ENCODE results near the gene MICB. TPM values are rescaled to one million over a fixed set of nuclear protein-coding genes. Genes with fewer than 3 reads are reported as not detected.

Gene MICB
- total and polyA plus RNA-seq, 2 of the 8 experiments (the other 6 are each of a cell fraction or from before 2014, with no cell fraction given) = 16.2 to 25.3 TPM

GRCh38 chr6:31513456-31514165 lies 15.7 kb downstream of the MICB start:
- Histone ChIP-seq H3K27ac (ENCODE audit: low read depth, low read length) (no peak overlapping the region), H2BK15ac (ENCODE audit: low read length) (no peak overlapping the region), H3K4ac (replicated peaks; ENCODE audit: insufficient read length, low read depth, low read length) (no peak overlapping the region), H2BK120ac (replicated peaks; ENCODE audit: low read depth, low read length) (no peak overlapping the region), H3K14ac (ENCODE audit: insufficient read length) (no peak overlapping the region), H3K79me1 (ENCODE audit: low read depth, low read length) (no peaks in the 10 kb centered on the region), H2BK5ac (ENCODE audit: low read depth, low read length) (no peak overlapping the region), H3K36me3 (ENCODE audit: control insufficient read depth in 2 of 4, insufficient read depth in 4 of 4, low read length in 3 of 4) (peaks cover 0 to 13% (median 6%) of the 10 kb centered on the region in 4 experiments; a peak in 6 of 8 replicates), H3K79me2 (ENCODE audit: control insufficient read depth in 1 of 2, insufficient read depth in 2 of 2, low read length in 2 of 2) (no peaks in the 10 kb centered on the region), H3K56ac (replicated peaks; ENCODE audit: insufficient read length, low read depth, low read length) (no peak overlapping the region), H3K9me3 (ENCODE audit: insufficient read depth in 2 of 2, low read depth in 1 of 2, low read length in 1 of 2) (no peaks in the 10 kb centered on the region), H4K91ac (replicated peaks; ENCODE audit: insufficient read length, low read length) (no peak overlapping the region), H3K23ac (ENCODE audit: insufficient read length) (no peak overlapping the region), H2AK5ac (ENCODE audit: low read depth, low read length) (no peak overlapping the region), H4K8ac (ENCODE audit: extremely low read depth, insufficient read depth, low read length) (no peak overlapping the region), H3K4me1 (replicated peaks in 1 of 4; ENCODE audit: control insufficient read depth in 3 of 4, insufficient read depth in 4 of 4, low read length in 3 of 4) (no peaks in the 10 kb centered on the region), H2BK12ac (ENCODE audit: low read depth, low read length) (no peak overlapping the region), H3K4me3 (ENCODE audit: extremely low read depth in 1 of 4, insufficient read depth in 2 of 4, low read depth in 3 of 4, low read length in 4 of 4) (no peak overlapping the region), H3K18ac (ENCODE audit: extremely low read depth, low read length) (no peak overlapping the region), H3K27me3 (replicated peaks in 1 of 4; ENCODE audit: control insufficient read depth in 3 of 4, extremely low read depth in 1 of 4, insufficient read depth in 3 of 4, low read length in 3 of 4) (no peaks in the 10 kb centered on the region), H3K9ac (replicated peaks in 1 of 4; ENCODE audit: extremely low read depth in 1 of 4, low read depth in 3 of 4, low read length in 3 of 4) (no peak overlapping the region), H2BK20ac (ENCODE audit: low read length) (no peak overlapping the region), H3K23me2 (ENCODE audit: low read depth, low read length) (no peaks in the 10 kb centered on the region), H4K5ac (ENCODE audit: insufficient read length, low read depth, low read length) (no peak overlapping the region), H4K20me1 (replicated peaks in 1 of 2; ENCODE audit: control insufficient read depth in 1 of 2, insufficient read depth in 2 of 2, low read length in 2 of 2) (peaks cover 0 to 2% of the 10 kb centered on the region in 2 experiments), H2AFZ (ENCODE audit: low read length) (no peak overlapping the region), H3K4me2 (ENCODE audit: insufficient read depth in 1 of 2, low read depth in 2 of 2, low read length in 2 of 2) (no peak overlapping the region)
- ChIA-PET POLR2A (ENCODE audit: partially characterized antibody) (interaction anchor here (1.3 to 2.6 kb wide), 4 partner anchors 15 to 138 kb away, joined by 3 to 11 read pairs (median 4); partner anchors contain the start of gene MCCD1), CTCF (ENCODE audit: partially characterized antibody) (no interaction called here)
- no peak for DNase-seq (ENCODE audit: low read depth in 1 of 2, low spot score in 2 of 2)
- WGBS, 2 experiments (ENCODE audit: extremely low coverage in 1 of 2, insufficient coverage in 1 of 2, insufficient read length in 1 of 2, insufficient replicate concordance in 2 of 2, low coverage in 1 of 2, low lambda C conversion rate in 2 of 2, missing lambda C conversion rate in 1 of 2) = 96% methylated on average over 4 of the region's 5 CpGs; no CpG with 5 or more reads in 1 of the 2 experiments
- FAIRE-seq = no peak
- TF ChIP-seq YY1 (IDR thresholded peaks at IDR 0.05; ENCODE audit: low read depth, low read length) (no peak), JUND (IDR thresholded peaks at IDR 0.05; ENCODE audit: low read length) (no peak), BACH1 (IDR thresholded peaks at IDR 0.05; ENCODE audit: low read length) (no peak), CHD2 (IDR thresholded peaks at IDR 0.05; ENCODE audit: low read length) (no peak), KDM5A (IDR thresholded peaks at IDR 0.05; ENCODE audit: low read length) (no peak), BRCA1 (IDR thresholded peaks at IDR 0.05; ENCODE audit: low read depth, low read length) (no peak), SP2 (IDR thresholded peaks at IDR 0.05; ENCODE audit: low read length) (no peak), POLR2AphosphoS5 (IDR thresholded peaks at IDR 0.05; ENCODE audit: low read depth, low read length) (no peak), SIX5 (IDR thresholded peaks at IDR 0.05; ENCODE audit: low read depth, low read length) (no peak), TAF7 (optimal IDR thresholded peaks at IDR 0.05; ENCODE audit: borderline replicate concordance, low read depth, low read length) (no peak), SRF (IDR thresholded peaks at IDR 0.05; ENCODE audit: low read depth, low read length) (no peak), HDAC2 (IDR thresholded peaks at IDR 0.05; ENCODE audit: borderline replicate concordance in 1 of 2, low read depth in 2 of 2, low read length in 2 of 2) (no peak), CEBPB (IDR thresholded peaks at IDR 0.05; ENCODE audit: low read depth, low read length) (no peak), SIRT6 (IDR thresholded peaks at IDR 0.05; ENCODE audit: low read length) (no peak)
